Esophagus muscularis mucosa (tissue), 4 donors: ENCODE results near the gene CREM. TPM values are rescaled to one million over a fixed set of nuclear protein-coding genes. Genes with fewer than 3 reads are reported as not detected.

ENCODE experiments used
- DNase-seq: peaks from one replicate; pipeline ENCODE4 v3.0.0-alpha.2; 2017; ENCODE audit errors: extremely low spot score
- H3K27ac ChIP-seq, 4 donors: fragments of 200-600 bp; sonication (generic); replicated peaks in 1 of 4; 1 replicate in 3 of 4; 2 replicates in 1 of 4; pipeline ENCODE4 v1.5.1; 2016 to 2019; ENCODE audit warnings: mild to moderate bottlenecking in 1 of 4
- H3K27me3 ChIP-seq, 4 donors: fragments of 200-600 bp; sonication (generic); one replicate each; pipeline versions ENCODE4 v1.5.1 to v1.6.0; 2016 to 2019
- H3K36me3 ChIP-seq, 4 donors: fragments of 200-600 bp; sonication (generic); one replicate each; pipeline ENCODE4 v1.5.1; 2016 to 2019
- H3K4me1 ChIP-seq, 4 donors: fragments of 200-600 bp; sonication (generic); one replicate each; pipeline ENCODE4 v1.5.1; 2016 to 2019
- H3K4me3 ChIP-seq, 4 donors: fragments of 200-600 bp; sonication (generic); 1 replicate in 2 of 4; 2 replicates in 2 of 4; pipeline ENCODE4 v1.5.1; 2016 to 2019; ENCODE audit warnings: mild to moderate bottlenecking in 4 of 4, moderate library complexity in 1 of 4
- H3K9me3 ChIP-seq, 4 donors: fragments of 200-600 bp; sonication (generic); 1 replicate in 3 of 4; 2 replicates in 1 of 4; pipeline ENCODE4 v1.5.1; 2016 to 2019
- CTCF ChIP-seq, 3 experiments: fragments of 200-600 bp in 2 of 3; fragments of 450-650 bp in 1 of 3; sonication (generic) in 2 of 3; IDR thresholded peaks; one replicate each; pipeline ENCODE4 v1.5.1; 2017 to 2019; ENCODE audit warnings: antibody characterized with exemption in 3 of 3, mild to moderate bottlenecking in 2 of 3, moderate library complexity in 1 of 3
- EP300 ChIP-seq: sonication (generic); formaldehyde crosslinking; IDR thresholded peaks from one replicate; pipeline ENCODE4 v1.6.1; 2017; ENCODE audit warnings: antibody characterized with exemption
- POLR2A ChIP-seq: fragments of 450-650 bp; IDR thresholded peaks from one replicate; pipeline ENCODE4 v1.6.1; 2017; ENCODE audit warnings: antibody characterized with exemption, moderate library complexity, mild to moderate bottlenecking, low read depth
- POLR2AphosphoS5 ChIP-seq, 2 donors: sonication (generic); formaldehyde crosslinking; IDR thresholded peaks; one replicate each; pipeline ENCODE4 v1.6.1; 2017; ENCODE audit warnings: antibody characterized with exemption in 2 of 2
- WGBS: methylation state at CpG from one replicate; pipeline ENCODE4 v1.1.5; 2018; 5-methylcytosine and 5-hydroxymethylcytosine counted together
- intact Hi-C: fragments of 100-400 bp; cut with DNase I; formaldehyde crosslinking; loops from one replicate; pipeline ENCODE4 v1.15.1; 2023
- total RNA-seq, 4 donors: library from RNA; depleted of rRNA; stranded (reverse); fragments of >200 nt; gene quantifications; one replicate each; pipeline versions ENCODE4 v1.1.0 to v1.2.1, GENCODE V29; 2016

Gene CREM
- total RNA-seq, 4 donors from 2014 or later = 25.7 to 65.9 (median 29.5) TPM

- Histone ChIP-seq H3K4me1 (peaks cover 0 to 9% (median under 1%) of the 10 kb centered on the region in 4 donors), H3K9me3 (no peaks in the 10 kb centered on the region), H3K27me3 (no peaks in the 10 kb centered on the region), H3K27ac (no peak overlapping the region), H3K36me3 (peaks cover 0 to 3% (median 1%) of the 10 kb centered on the region in 4 donors), H3K4me3 (no peak overlapping the region)
- no peak for TF ChIP-seq EP300
- TF ChIP-seq POLR2AphosphoS5 (IDR thresholded peaks at IDR 0.05) = no peak
- no peak for TF ChIP-seq CTCF (IDR thresholded peaks at IDR 0.05)
- TF ChIP-seq POLR2A = no peak
- intact Hi-C loops = no loop called here
- DNase-seq = no peak
These were observed 75.4 kb downstream of the CREM start for GRCh38 chr10:35202050-35202449.

- H3K27ac ChIP-seq = no peak overlapping the region
- no peak overlapping the region for H3K4me3 ChIP-seq
- DNase-seq = no peak
- no peaks in the 10 kb centered on the region for H3K27me3 ChIP-seq
- no peaks in the 10 kb centered on the region for H3K9me3 ChIP-seq
- 77% methylated on average over 4 of the region's 4 CpGs for WGBS
- H3K36me3 ChIP-seq = peaks cover 0 to 16% (median 5%) of the 10 kb centered on the region in 4 donors
- TF ChIP-seq POLR2AphosphoS5 (IDR thresholded peaks at IDR 0.05) (no peak), EP300 (no peak), POLR2A (no peak), CTCF (IDR thresholded peaks at IDR 0.05) (no peak)
- intact Hi-C loops = no loop called here
- H3K4me1 ChIP-seq = peaks cover 0 to 9% (median 4%) of the 10 kb centered on the region in 4 donors
These were observed 77.1 kb downstream of the CREM start for GRCh38 chr10:35203745-35204144.

GRCh38 chr10:35204650-35205319 lies 78.1 kb downstream of the CREM start:
- Histone ChIP-seq H3K4me3 (no peak overlapping the region), H3K36me3 (peaks cover 0 to 20% (median 5%) of the 10 kb centered on the region in 4 donors), H3K4me1 (peaks cover 0 to 11% (median 7%) of the 10 kb centered on the region in 4 donors), H3K27ac (no peak overlapping the region), H3K27me3 (no peaks in the 10 kb centered on the region), H3K9me3 (no peaks in the 10 kb centered on the region)
- intact Hi-C loops = no loop called here
- TF ChIP-seq POLR2A (no peak), CTCF (IDR thresholded peaks at IDR 0.05) (no peak), POLR2AphosphoS5 (IDR thresholded peaks at IDR 0.05) (no peak), EP300 (no peak)
- DNase-seq = no peak
- 81% methylated on average over 4 of the region's 4 CpGs for WGBS

- intact Hi-C loops = no loop called here
- Histone ChIP-seq H3K4me1 (peaks cover 0 to 11% (median 7%) of the 10 kb centered on the region in 4 donors), H3K27ac (no peak overlapping the region), H3K36me3 (peaks cover 0 to 22% (median 5%) of the 10 kb centered on the region in 4 donors), H3K27me3 (no peaks in the 10 kb centered on the region), H3K9me3 (no peaks in the 10 kb centered on the region), H3K4me3 (no peak overlapping the region)
- no peak for DNase-seq
- TF ChIP-seq POLR2A (no peak), EP300 (no peak), CTCF (IDR thresholded peaks at IDR 0.05) (no peak), POLR2AphosphoS5 (IDR thresholded peaks at IDR 0.05) (no peak)
- WGBS = 96% methylated on average over 3 of the region's 3 CpGs
These were observed 79.6 kb downstream of the CREM start for GRCh38 chr10:35206274-35206673.

GRCh38 chr10:35208536-35208935 lies 81.9 kb downstream of the CREM start:
- no peak for DNase-seq
- peaks cover 0 to 12% (median 10%) of the 10 kb centered on the region in 4 donors for H3K4me1 ChIP-seq
- peaks cover 0 to 30% (median 5%) of the 10 kb centered on the region in 4 donors for H3K36me3 ChIP-seq
- intact Hi-C loops = no loop called here
- H3K9me3 ChIP-seq = no peaks in the 10 kb centered on the region
- no peak for TF ChIP-seq POLR2AphosphoS5 (IDR thresholded peaks at IDR 0.05)
- no peak for TF ChIP-seq CTCF (IDR thresholded peaks at IDR 0.05)
- TF ChIP-seq EP300 = no peak
- TF ChIP-seq POLR2A = no peak
- H3K27me3 ChIP-seq = no peaks in the 10 kb centered on the region
- WGBS = 89% methylated on average over 5 of the region's 5 CpGs
- no peak overlapping the region for H3K27ac ChIP-seq
- H3K4me3 ChIP-seq = no peak overlapping the region
